Fibroblast of upper back skin (primary cell): ENCODE measurements around the gene CNTN5.

Source experiments
- DNase-seq: peaks from one replicate; pipeline ENCODE4 v3.0.0-alpha.2; 2013

Gene CNTN5

DNA sequence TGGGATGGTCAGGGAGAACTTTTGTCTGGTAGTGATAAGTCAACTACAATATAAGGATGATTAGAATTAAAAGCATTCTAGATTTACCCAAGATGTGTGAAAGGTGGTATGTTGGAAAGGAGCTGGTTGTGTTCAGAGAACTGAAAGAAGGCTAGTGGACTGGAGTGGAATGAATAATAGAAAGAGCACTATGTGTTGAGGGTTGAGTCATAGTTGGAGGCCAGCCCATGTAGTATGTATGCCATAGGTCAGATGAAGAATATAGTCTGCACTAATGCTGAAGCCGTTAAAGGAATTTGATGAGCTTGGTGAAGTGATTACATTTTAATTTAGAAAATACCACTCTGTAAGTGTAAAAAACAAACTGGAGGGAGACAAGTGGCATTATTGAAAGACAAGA is 514.1 kb downstream of the CNTN5 start:
- peak; percentile 34 for DNase-seq

DNA sequence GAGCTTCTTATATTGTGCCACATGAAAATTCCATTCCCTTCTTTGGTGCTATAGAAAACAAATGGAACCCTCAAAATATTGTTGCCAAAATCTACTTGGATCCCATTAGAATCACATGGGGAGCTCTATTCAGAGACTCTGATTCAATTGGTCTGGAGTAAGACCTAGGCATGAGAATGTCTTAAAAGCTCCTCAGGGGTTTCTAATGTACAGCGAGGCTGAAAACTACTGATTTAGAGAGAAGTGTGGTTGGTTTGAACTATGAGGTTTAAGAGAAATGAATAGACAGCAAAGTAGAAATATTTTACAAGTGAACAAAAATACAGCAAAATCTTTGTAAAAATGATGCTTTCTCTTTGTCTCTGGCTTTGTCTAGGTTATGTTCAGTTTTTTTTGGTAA is 514.7 kb downstream of the CNTN5 start:
- no peak for DNase-seq

DNA sequence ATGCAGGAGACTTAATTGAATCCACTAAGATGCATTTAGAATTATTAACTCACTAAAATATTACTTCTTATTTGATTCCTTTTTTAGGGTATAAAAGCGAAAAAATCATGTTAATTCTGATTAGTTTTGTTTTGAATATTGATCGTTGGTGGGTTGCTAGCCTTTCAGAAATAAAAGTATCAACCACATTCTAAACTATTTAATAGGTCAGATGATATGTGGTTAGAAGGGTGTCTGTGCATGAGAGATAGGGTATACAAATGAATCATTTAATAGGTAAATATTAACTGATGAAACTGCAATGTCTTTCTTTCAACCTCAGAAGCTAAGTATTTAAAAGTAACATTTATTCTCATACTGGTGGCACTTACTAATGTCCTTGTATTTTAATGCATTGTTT is 515.1 kb downstream of the CNTN5 start:
- DNase-seq: no peak

DNA sequence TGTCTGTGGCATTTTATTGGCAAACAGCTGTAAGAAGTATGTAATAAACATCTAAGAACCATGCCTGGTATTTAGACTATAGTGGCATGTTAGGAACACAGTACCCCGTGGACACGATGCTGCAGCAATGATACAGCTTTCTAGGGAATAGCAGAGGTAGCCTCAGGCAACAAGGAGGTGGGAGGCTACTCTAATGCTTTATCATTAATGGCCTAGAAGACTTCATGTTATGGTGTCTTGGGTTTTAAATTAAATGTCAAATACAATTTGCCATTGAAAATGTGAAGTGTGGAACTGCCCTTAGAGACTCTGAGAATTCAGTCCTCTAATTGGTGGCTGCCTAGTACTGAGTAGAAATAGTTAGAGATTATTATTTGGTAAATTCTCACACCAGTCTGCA is 516.9 kb downstream of the CNTN5 start:
- no peak for DNase-seq

DNA sequence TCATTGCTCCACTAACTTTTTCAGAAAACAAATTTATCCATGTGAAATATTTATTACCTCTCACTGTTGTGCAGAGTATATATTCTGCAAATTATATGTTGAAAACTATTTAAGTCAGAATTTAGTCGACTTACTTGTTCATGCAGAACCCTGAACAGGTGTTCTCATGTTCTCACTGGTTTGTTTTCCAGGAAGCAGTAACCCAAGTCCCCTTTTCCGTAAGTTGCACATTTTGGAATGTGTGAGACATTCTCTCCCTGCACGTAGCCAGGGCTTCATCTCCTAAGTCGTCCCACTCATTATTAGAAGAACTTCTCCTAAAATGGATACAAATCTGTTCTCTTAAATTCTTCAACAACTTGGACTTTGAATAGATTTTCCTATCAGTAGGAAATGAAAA is 524.9 kb downstream of the CNTN5 start:
- DNase-seq: no peak

DNA sequence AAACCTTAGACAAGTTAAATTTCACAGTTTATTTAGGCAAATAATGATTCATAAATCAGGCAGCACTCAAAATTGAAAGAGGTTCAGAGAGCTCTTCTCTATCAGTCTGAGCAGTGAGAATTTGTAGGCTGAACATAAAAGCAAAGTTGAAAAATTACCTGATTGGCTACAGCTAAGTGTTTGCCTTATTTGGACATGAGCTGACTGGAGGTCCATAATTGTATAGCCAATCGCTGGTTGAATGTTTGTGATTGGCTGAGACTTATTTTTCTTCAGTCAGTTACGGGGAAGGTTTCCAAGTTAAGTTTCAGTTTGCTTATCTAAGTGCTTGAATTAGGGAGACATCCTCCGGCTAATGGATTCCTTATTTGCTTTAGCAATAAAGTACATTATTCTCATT is 527.5 kb downstream of the CNTN5 start:
- DNase-seq: no peak

DNA sequence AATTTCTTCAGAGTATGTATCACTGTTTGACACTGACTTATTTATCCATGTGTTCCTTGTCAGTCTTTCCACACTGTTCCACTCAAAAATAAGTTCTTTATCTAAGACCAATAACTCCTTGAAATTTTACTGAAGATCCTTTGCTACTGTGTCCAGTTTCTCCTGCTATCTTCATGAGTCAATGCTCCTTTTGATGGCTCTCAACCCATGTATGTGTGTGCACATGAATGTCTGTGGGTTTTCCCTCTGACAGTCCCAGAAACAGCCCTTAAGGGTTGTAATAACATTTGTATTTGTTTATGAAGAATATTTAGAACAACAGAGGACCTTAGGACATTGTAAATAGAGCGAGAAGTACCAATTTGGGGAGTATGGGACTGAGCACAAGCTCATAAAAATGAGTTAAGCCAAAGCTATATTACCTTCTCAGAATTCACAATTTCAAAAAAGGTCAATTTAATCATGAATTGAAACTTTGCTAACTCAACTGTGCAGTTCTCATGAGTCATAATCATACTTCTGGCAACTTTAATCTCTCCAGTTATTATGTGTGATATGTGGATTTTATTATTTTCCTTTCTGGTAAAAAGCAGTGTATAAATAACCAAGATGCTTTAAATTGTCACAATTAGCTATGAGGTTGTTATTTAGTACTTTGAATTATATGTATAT is 533.6 kb downstream of the CNTN5 start:
- DNase-seq: no peak

DNA sequence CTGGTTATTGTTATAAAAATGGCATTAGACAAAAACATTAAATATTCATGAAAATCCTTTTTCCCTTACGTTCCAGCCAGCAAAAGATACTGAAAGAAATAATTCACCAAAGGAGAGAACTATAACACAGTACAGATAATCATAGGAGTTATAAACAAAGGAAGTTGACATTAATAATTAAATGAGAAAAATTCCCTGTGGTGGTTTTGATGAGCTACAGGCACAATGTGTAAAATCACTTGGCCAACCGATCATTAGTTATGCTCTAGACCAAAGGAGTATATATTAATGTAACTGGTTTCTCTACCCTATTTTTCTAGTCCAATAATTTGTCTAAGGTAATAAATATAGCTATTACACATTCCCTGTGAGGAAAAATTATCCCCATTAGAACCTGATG is 534.7 kb downstream of the CNTN5 start:
- no peak for DNase-seq

DNA sequence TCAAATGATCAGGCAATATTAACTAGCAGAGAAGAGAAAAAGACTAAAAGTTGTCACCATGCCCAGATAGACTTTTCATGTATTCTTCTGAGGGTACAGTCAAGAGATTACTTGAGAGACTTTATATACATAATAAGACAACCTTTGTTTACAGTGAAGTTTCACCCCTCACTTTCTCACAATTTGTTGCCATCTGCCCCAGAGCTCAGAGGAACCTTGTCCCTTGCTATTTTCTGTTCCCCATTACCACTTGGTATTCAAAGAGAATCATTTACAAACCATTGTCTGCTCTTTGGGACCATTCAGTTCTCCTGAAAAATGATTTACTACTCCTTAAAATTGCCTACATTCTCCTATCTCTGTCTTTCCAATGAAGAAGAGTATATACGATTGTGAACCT is 544.6 kb downstream of the CNTN5 start:
- DNase-seq: no peak

DNA sequence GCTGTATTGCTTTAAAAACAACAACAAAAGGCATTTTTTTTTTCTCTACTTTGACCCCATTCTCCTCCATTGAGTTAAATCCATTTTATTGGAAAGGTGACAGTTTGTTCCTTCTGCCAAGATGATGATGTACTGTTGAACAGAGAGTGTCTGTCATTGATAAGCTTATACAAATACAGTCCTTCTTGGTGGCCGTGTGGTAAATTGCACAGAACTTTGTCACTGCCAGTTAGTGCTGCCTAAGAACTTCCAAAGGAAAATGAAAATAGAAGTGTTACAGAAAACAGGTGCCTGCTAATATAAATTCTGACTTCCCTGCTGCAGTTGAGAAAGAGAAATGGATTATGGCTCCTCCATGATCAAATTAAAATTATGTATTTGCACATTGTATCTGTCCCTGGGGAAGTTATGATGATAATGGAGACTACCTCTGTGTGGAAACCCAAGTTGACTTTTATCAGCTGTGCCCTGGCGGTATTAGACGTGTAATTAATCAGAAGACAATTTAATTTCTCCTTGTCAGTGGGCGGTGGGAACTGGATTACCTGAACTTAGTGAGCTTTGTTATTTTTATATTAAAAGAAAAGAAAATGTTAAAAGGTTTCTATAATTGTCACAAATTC is 546.7 kb downstream of the CNTN5 start:
- no peak for DNase-seq

DNA sequence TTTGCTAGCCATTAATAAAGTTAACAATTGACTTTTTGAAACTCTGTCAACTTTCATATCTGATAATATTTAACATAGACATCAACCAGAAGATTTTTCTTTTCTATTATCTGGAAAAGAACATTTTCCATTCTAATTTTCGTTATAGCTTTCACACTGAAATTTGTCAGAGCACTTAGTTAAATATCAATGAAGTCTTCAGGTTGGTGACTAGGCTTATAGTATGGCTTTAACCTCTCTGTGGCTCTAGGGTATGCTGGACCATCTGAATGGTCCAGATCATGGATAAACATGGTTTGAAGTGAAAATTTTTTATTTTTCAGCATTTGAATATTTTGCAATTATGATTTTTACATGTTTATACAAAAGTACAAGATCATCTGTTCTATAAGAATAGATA is 548.1 kb downstream of the CNTN5 start:
- DNase-seq: no peak

DNA sequence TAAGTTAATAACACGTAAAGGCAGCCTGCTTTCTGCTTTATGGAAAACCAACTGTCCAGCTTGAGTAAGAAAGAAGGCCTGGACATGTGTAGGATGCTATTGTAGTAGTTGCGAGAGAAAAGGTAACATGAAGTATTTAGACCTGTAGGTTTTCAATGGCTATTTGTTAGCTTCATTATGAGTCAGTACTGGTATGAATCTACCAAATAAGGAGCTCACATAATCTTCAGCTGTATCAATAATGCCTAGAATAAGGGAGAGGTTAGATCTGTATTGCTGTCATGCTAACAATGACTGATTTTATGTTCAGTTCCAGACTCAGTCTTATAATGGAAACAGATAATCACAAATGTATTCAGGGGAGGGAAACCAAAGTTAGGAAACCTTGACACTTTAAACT is 550.3 kb downstream of the CNTN5 start:
- no peak for DNase-seq

DNA sequence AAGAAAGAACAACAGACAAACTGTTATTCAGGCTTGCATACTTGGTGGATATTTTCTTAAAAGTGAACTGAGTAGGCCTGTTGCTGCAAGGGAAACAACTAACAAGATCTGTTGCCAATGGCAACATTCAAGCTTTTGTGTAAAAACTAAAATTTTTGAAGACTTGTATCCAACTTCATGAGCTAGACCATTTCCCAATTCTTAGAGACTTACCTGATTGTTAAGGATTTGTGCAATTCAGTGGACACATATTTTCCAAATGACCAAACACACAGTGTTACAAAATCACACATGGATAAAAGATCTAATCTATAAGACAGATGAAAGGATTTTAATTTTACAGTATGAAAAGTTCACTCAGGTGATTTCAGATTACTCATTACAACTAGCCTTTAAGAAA is 564.1 kb downstream of the CNTN5 start:
- no peak for DNase-seq

DNA sequence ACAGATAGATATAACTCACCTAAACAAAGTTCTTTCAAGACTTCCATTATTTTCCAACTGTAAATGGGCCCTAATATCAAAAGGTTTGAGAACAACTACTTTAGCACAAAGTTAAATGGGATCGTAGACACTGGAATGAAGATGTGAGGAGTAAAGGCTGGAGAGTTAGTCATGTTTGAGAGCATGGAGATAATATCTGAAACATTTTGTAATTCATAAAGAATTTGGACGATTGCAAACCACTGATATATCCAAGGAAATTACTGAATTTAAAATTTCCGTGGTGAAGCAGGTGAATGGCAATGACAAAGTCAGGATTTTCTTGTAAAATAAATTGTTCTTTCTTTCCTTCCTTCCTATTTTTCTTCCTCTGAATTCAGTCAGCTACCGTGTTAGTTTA is 564.9 kb downstream of the CNTN5 start:
- no peak for DNase-seq

DNA sequence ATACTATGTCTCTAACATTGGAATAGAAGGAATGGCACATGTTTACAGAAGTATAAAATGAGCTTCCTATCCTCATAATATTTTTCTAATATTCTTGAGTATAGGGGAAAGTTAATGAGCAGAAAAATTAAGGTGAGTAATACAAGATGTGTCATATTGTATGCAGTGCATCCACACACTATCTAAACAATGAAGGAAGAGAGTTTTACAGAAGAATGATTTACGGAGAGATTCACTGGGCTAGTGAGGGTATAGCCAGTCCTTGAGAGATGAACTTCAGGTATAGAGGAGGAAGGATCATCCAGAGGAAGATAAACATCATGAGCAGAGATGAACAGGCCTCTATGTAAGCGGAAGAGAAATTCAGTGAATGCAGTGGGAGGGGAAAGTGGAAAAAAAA is 569.0 kb downstream of the CNTN5 start:
- DNase-seq: no peak

DNA sequence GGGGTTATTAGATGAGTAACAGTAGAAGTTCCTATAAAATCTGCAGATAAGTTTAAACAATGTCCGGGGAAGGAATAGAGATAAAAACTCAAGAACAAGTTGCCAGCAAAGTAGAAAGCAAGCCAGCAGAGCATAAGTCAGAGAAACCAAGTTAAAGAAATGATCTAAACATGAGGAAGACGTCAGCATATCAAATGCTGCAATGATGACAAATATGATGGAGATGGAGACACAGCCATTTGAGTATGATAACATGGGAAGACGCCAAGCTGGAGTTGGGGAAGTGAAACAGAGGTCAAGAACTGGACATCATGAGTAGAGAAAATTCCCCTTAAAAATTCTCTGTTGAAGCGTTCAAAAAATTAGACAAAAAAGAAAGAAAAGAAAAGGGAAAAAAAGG is 571.5 kb downstream of the CNTN5 start:
- no peak for DNase-seq

DNA sequence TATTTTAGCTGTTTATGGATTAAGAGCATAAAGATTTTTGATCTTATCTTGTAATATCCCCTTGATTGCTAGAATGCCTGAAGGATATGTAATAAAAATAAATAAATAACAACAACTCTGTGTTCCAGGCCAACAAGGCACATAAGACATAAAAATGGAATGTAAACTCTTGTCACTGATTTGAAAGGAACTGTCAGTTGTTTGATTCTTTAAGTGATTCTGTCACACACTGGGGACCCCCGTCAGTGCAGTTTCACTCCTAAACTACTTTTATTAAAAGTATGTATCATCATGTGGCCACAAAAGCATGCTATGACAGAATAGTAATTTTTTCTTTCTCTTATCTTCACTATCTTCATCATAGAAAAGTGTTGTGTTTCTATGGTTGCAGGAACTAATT is 572.4 kb downstream of the CNTN5 start:
- DNase-seq: no peak

DNA sequence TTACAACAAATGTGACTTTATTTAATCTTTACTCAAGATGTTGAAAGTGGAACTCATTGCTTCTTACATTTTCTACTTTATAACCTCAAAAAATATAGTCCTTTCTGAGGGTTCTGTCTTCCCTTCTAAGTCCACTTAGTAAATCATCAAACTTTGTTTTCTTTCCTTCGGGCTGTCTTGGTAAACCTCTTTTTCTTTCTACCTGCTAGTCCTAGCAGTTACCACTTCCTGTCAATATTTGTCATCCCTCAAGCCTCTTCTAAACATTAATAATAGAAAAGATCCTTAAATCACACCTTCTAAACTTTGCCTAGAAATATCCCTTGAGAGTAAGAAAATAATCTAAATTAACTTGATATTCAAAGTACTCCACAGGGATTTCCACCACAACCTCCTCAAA is 580.4 kb downstream of the CNTN5 start:
- DNase-seq: no peak

DNA sequence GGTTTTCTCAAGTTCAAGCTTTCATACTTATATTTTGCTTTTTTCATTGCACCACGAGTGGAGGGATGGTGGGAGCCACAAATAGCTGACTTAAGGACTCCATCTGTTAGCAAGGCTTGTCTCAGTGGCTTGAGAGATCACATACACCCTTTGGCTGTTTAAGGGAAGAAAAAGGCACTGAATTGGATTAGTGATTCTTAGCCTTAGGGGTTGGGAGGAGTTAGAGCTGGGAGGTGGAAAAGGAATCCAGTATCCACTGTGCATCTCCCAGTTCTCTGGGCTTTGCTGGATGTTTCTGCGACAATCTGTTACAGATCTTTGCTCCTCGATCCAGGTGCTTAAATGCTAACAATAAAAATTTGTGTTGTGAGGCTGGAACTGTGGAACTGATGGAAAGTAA is 593.6 kb downstream of the CNTN5 start:
- no peak for DNase-seq

DNA sequence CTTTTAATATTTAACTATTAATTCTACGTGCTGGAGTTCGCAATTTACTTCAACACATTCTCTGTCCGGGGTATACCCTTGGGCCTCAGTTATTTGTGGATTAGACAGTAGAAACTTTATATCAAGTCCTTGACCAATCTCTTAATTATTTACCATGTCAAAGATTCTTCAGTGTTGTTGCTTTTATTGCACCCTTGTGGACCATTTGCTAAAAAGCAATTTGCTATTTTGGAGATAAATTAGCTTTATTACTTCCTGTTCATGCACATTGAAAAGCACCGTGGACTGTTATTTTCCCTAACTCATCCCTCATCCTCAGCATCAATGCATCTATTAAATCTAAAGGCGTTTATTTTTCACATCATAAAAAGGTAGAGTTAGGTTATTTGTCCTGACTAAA is 609.9 kb downstream of the CNTN5 start:
- DNase-seq: no peak

DNA sequence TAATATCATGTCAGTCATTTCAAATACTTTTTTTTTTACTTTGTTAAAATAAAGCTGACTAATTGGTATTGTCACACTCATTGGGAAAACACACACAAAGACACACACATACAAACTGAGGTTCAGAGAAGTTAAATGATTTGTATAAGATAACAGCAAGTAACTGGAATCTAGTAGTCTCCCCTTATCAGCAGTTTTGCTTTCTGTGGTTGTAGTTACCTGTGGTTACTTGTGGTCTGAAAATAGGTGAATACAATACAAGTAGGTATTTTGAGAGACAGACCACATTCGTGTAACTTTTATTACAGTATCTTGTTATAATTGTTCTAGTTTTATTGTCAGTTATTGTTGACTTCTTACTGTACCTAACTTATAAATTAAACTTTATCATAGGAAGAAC is 610.9 kb downstream of the CNTN5 start:
- DNase-seq: no peak

DNA sequence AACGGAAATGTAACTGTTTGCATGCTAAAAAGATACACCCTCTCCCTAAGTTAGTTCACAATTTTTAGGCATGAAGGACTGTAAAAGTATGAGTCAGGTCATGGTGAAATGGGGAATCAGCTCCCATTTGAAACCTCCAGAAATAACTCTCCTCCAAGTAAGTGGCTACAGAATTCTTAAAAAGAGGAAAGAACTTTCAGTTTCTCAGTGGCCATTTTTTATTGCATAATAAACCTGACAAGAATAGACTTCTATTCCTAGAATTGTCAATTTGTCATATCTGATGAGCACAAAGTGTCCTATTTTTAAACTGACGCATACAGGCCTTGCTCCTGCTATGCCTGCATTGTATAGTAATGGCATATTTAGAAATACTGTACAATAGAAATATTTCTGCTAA is 612.2 kb downstream of the CNTN5 start:
- DNase-seq: no peak

DNA sequence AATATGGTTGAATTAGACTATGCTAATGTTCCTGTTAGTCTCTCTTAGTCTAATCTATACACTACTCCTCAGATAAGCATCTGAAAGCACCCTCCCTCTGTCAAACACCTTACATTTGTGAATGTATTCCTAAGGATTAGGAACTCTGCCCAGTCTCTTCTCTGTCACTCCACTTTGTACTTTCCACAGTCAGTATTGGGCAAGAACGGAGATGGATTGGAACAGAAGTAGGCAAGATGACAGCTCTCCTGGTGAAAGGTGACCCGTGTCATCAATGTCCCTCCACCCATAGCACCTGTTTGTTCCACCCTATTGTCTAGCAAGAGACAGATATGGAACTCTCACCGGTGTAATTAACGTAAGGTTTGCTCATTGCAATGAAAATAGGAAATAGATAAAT is 613.8 kb downstream of the CNTN5 start:
- no peak for DNase-seq

DNA sequence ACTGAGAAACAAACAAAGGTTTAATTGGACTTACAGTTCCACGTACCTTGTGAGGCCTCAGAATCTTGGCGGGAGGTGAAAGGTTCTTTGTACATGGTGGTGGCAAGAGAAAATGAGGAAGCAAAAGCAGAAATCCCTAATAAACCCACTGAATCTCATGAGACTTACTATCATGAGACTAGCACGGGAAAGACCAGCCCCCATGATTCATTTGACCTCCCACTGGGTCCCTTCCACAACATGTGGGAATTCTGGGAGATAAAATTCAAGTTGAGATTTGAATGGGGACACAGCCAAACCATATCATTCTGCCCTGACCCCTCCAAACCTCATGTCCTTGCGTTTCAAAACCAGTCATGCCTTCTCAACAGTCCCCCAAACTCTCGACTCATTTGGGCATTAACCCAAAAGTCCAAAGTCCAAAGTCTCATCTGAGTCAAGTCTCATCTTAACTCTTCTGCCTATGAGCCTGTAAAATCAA is 617.4 kb downstream of the CNTN5 start:
- DNase-seq: no peak

DNA sequence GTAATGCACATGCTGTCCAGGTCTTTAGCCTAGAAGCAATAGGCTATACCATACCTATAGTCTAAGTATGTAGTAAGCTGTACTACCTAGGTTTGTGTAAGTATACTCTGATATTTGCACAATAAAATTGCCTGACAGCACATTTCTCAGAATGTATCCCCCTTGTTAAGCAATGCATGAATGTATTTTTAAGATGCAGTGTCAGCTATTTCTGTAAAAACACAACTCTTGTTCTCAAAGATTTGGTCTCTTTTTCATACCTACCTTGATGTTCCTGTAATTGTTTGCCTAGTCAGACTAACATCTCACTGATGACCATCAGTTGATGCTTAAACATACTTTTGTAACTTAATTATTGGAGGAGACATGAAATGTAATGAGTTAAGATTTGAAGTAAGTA is 619.9 kb downstream of the CNTN5 start:
- DNase-seq: no peak
